SIG-M5 treated with dmso at 0.1 percent for 504 hours (cell line): ENCODE data around the gene TMEM201.

ENCODE experiments used
- DNase-seq: peaks from one replicate; lab custom pipeline; 2025; ENCODE audit not compliant: unreplicated experiment; lab: John Stamatoyannopoulos, UW

TMEM201 gene

GRCh38 chr1:9598316-9598700, 9.6 kb downstream of the TMEM201 start:
- no peak for DNase-seq

GRCh38 chr1:9599741-9600140, 11.0 kb downstream of the TMEM201 start:
- DNase-seq = no peak

- DNase-seq = no peak
These were observed 12.4 kb downstream of the TMEM201 start for GRCh38 chr1:9600861-9601834.

- DNase-seq = no peak
These were observed 13.5 kb downstream of the TMEM201 start for GRCh38 chr1:9601942-9602793.

- DNase-seq = no peak
These were observed 14.1 kb downstream of the TMEM201 start for GRCh38 chr1:9602794-9603167.

- no peak for DNase-seq
These were observed 14.6 kb downstream of the TMEM201 start for GRCh38 chr1:9603307-9603706.

GRCh38 chr1:9603766-9604753, 15.3 kb downstream of the TMEM201 start:
- no peak for DNase-seq

GRCh38 chr1:9604836-9605235, 16.1 kb downstream of the TMEM201 start:
- no peak for DNase-seq

GRCh38 chr1:9605946-9606455, 17.3 kb downstream of the TMEM201 start:
- DNase-seq = no peak

GRCh38 chr1:9606458-9606857, 17.7 kb downstream of the TMEM201 start:
- no peak for DNase-seq

GRCh38 chr1:9606948-9607347, 18.2 kb downstream of the TMEM201 start:
- no peak for DNase-seq

- no peak for DNase-seq
These were observed 18.6 kb downstream of the TMEM201 start for GRCh38 chr1:9607352-9607751.

- no peak for DNase-seq
These were observed 21.3 kb downstream of the TMEM201 start for GRCh38 chr1:9609998-9610397.

GRCh38 chr1:9610548-9610947, 21.8 kb downstream of the TMEM201 start:
- no peak for DNase-seq

GRCh38 chr1:9611716-9612115, 23.0 kb downstream of the TMEM201 start:
- no peak for DNase-seq

GRCh38 chr1:9612162-9612845, 23.6 kb downstream of the TMEM201 start:
- no peak for DNase-seq

- DNase-seq = no peak
These were observed 24.3 kb downstream of the TMEM201 start for GRCh38 chr1:9612871-9613624.

GRCh38 chr1:9613625-9614299, 25.1 kb downstream of the TMEM201 start:
- no peak for DNase-seq
